SU-DHL-6 (cell line): ENCODE measurements around the gene CYYR1.
"Not testable (repeated sequence)": the region's sequence is repeated elsewhere in the genome, so short reads cannot be mapped to it uniquely, and the experiment has no call there.

Experiments
- H2AFZ ChIP-seq: fragments of 200-600 bp; sonication (generic); 2 replicates; pipeline ENCODE4 v1.6.1; 2014; ENCODE audit warnings: low read depth, mild to moderate bottlenecking, moderate library complexity, mixed read lengths, antibody characterized with exemption, low read length; ENCODE audit not compliant: severe bottlenecking
- H3F3A ChIP-seq: fragments of 200-600 bp; shearing (Covaris generic); 2 replicates; pipeline ENCODE4 v1.6.0; 2016; ENCODE audit warnings: antibody characterized with exemption, mild to moderate bottlenecking; ENCODE audit not compliant: insufficient read depth
- H3K27ac ChIP-seq: fragments of 200-600 bp; sonication (generic); 2 replicates; pipeline ENCODE4 v1.5.1; 2016; ENCODE audit warnings: low read depth, mild to moderate bottlenecking, low read length, moderate library complexity, mixed read lengths
- H3K27me3 ChIP-seq: fragments of 200-600 bp; sonication (generic), shearing (Covaris generic); 2 replicates; pipeline ENCODE4 v1.6.0; 2014; ENCODE audit warnings: mild to moderate bottlenecking, low read length
- H3K36me3 ChIP-seq: fragments of 200-600 bp; sonication (generic); 2 replicates; pipeline ENCODE4 v1.6.1; 2014; ENCODE audit warnings: mild to moderate bottlenecking, low read length, mixed read lengths
- H3K4me2 ChIP-seq: fragments of 300-600, 200-600 bp; shearing (Covaris generic), sonication (generic); 2 replicates; pipeline ENCODE4 v1.6.0; 2014; ENCODE audit warnings: low read length, low read depth, mild to moderate bottlenecking; ENCODE audit not compliant: poor library complexity, severe bottlenecking
- H3K4me3 ChIP-seq: fragments of 200-600 bp; sonication (generic); 2 replicates; pipeline ENCODE4 v1.5.1; 2014; ENCODE audit warnings: antibody characterized with exemption, low read length, mild to moderate bottlenecking, mixed read lengths; ENCODE audit not compliant: insufficient read depth, poor library complexity, severe bottlenecking
- H3K79me2 ChIP-seq: fragments of 200-600 bp; sonication (generic); 2 replicates; pipeline ENCODE4 v1.6.1; 2014; ENCODE audit warnings: mild to moderate bottlenecking, low read length, moderate library complexity; ENCODE audit not compliant: insufficient read depth
- H3K9ac ChIP-seq: fragments of 200-600 bp; sonication (generic); 2 replicates; pipeline ENCODE4 v1.7.0; 2014; ENCODE audit warnings: mild to moderate bottlenecking, low read length
- H3K9me2 ChIP-seq: fragments of 200-600 bp; sonication (generic); replicated peaks from 2 replicates; pipeline ENCODE4 v1.6.1; 2014; ENCODE audit warnings: low read length; ENCODE audit not compliant: insufficient read depth
- H3K9me3 ChIP-seq: fragments of 200-600 bp; sonication (generic); 2 replicates; pipeline ENCODE4 v1.6.1; 2014; ENCODE audit warnings: low read length, mixed read lengths; ENCODE audit not compliant: insufficient read depth
- H4K20me1 ChIP-seq: fragments of 200-600 bp; sonication (generic); 2 replicates; pipeline ENCODE4 v1.6.1; 2014; ENCODE audit warnings: low read depth, mild to moderate bottlenecking, antibody characterized with exemption, low read length, moderate library complexity, mixed read lengths
- CTCF ChIP-seq: fragments of 200-600 bp; sonication (generic); IDR thresholded peaks from one replicate; pipeline ENCODE4 v1.5.1; 2017; ENCODE audit warnings: antibody characterized with exemption, mild to moderate bottlenecking, low read length, moderate library complexity; ENCODE audit not compliant: insufficient read depth, poor library complexity, severe bottlenecking
- EZH2phosphoT487 ChIP-seq: fragments of 200-600 bp; sonication (generic), shearing (Covaris generic); conservative IDR thresholded peaks from 2 replicates; pipeline ENCODE4 v1.6.1; 2018; ENCODE audit warnings: mild to moderate bottlenecking, antibody characterized with exemption, low read length, moderate library complexity, mixed read lengths

Gene CYYR1

GRCh38 chr21:26460621-26461020, 112.5 kb downstream of the CYYR1 start:
- H4K20me1 ChIP-seq, result no peaks in the 10 kb centered on the region
- H3K4me2 ChIP-seq, result no peak overlapping the region
- H3K27me3 ChIP-seq, result no peaks in the 10 kb centered on the region
- H3F3A ChIP-seq, result no peaks in the 10 kb centered on the region
- no peak overlapping the region for H3K4me3 ChIP-seq
- H3K9ac ChIP-seq, result no peak overlapping the region
- no peak overlapping the region for H3K27ac ChIP-seq
- H3K36me3 ChIP-seq, result no peaks in the 10 kb centered on the region
- peaks cover 5% of the 10 kb centered on the region; the same call in 1 of the 2 replicates for H3K9me3 ChIP-seq
- no peaks in the 10 kb centered on the region for H3K9me2 ChIP-seq
- TF ChIP-seq EZH2phosphoT487 (no peak), CTCF (no peak)
- H2AFZ ChIP-seq, result no peak overlapping the region
- H3K79me2 ChIP-seq, result no peaks in the 10 kb centered on the region

DNA sequence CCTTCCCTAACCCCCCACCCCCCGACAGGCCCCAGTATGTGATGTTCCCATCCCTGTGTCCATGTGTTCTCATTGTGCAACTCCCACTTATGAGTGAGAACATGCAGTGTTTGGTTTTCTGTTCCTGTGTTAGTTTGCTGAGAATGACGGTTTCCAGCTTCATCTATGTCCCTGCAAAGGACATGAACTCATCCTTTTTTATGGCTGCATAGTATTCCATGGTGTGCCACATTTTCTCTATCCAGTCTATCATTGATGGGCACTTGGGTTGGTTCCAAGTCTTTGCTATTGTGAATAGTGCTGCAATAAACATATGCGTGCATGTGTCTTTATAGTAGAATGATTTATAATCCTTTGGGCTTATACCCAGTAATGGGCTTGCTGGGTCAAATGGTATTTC, 114.2 kb downstream of the CYYR1 start:
- H3K9me3 ChIP-seq, H3F3A ChIP-seq, H3K4me3 ChIP-seq, H3K36me3 ChIP-seq, H3K79me2 ChIP-seq, H4K20me1 ChIP-seq, H2AFZ ChIP-seq, H3K9me2 ChIP-seq, H3K27ac ChIP-seq, H3K27me3 ChIP-seq, H3K9ac ChIP-seq, H3K4me2 ChIP-seq: not testable (repeated sequence)

DNA sequence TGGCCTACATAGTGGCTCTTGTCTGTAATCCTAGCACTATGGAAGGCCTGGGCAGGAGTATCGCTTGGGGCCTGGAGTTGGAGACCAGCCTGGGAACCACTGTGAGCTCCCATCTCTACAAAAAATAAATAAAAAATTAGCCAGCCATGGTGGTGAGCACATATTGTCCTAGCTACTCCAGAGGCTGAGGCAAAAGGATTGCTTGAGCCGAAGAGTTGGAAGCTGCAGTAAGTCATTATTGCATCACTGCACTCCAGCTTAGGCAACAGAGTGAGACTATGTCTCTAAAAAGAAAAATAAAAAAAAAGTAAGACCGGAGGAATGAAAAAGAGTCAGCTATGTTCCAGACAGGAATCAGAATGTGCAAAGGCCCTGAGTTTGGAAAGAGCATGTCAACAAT, 115.3 kb downstream of the CYYR1 start:
- Histone ChIP-seq H3K9me3 (peaks cover 5% of the 10 kb centered on the region; the same call in 1 of the 2 replicates), H4K20me1 (no peaks in the 10 kb centered on the region), H3K4me3 (no peak overlapping the region), H3K36me3 (no peaks in the 10 kb centered on the region), H3K9ac (no peak overlapping the region), H3F3A (no peaks in the 10 kb centered on the region), H3K4me2 (no peak overlapping the region), H2AFZ (no peak overlapping the region), H3K9me2 (no peaks in the 10 kb centered on the region), H3K27me3 (no peaks in the 10 kb centered on the region), H3K79me2 (no peaks in the 10 kb centered on the region), H3K27ac (no peak overlapping the region)
- TF ChIP-seq CTCF, result no peak
- no peak for TF ChIP-seq EZH2phosphoT487

DNA sequence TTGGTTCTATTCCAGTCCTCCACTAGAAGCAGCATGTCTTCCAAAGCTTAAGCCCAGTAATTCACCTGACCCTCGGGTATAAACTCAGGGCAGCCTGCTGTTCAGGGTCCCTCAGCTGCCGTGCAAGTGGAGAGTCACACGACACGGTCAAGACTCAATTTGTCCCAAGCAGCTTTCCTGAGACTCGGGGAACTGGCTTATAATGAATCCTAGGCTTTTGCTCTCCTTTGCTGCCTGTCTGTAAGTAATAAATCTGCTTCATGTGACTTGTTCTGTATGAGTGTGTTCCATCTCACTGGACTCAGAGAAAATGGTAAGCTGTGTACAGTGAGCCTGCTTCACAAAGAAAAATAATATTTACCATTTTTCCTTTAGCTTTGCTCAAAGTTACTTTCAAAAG, 119.8 kb downstream of the CYYR1 start:
- no peak overlapping the region for H3K4me3 ChIP-seq
- H2AFZ ChIP-seq, result no peak overlapping the region
- no peaks in the 10 kb centered on the region for H3K79me2 ChIP-seq
- H3K27me3 ChIP-seq, result no peaks in the 10 kb centered on the region
- no peak overlapping the region for H3K9ac ChIP-seq
- no peak overlapping the region for H3K27ac ChIP-seq
- no peak for TF ChIP-seq CTCF
- H3K9me2 ChIP-seq, result no peaks in the 10 kb centered on the region
- H3K36me3 ChIP-seq, result no peaks in the 10 kb centered on the region
- H3F3A ChIP-seq, result no peaks in the 10 kb centered on the region
- no peak overlapping the region for H3K4me2 ChIP-seq
- H3K9me3 ChIP-seq, result 0 out of 2 replicates have a peak, but pooled peaks cover 4% of the 10 kb centered on the region
- no peaks in the 10 kb centered on the region for H4K20me1 ChIP-seq
